Tibial artery (tissue), 4 donors: ENCODE results near the gene PCOLCE2.

Source experiments
- DNase-seq, 2 donors: peaks; one replicate each; pipeline ENCODE4 v3.0.0-alpha.2; 2019
- H3K27ac ChIP-seq, 2 donors: fragments of 200-600 bp; sonication (generic) in 1 of 2; 1 replicate in 1 of 2; 2 replicates in 1 of 2; pipeline ENCODE4 v1.5.1; 2018 to 2019; ENCODE audit warnings: mild to moderate bottlenecking in 1 of 2
- H3K27me3 ChIP-seq, 2 donors: fragments of 200-600 bp; sonication (generic) in 1 of 2; one replicate each; pipeline versions ENCODE4 v1.5.1 to v1.6.0; 2016 to 2019
- H3K36me3 ChIP-seq, 3 donors: fragments of 200-600 bp; sonication (generic) in 2 of 3; one replicate each; pipeline ENCODE4 v1.5.1; 2016 to 2019; ENCODE audit warnings: mild to moderate bottlenecking in 2 of 3
- H3K4me1 ChIP-seq, 4 donors: fragments of 200-600 bp; sonication (generic) in 2 of 4; 1 replicate in 3 of 4; 2 replicates in 1 of 4; pipeline ENCODE4 v1.5.1; 2016 to 2019
- H3K4me3 ChIP-seq, 2 donors: fragments of 200-600 bp; sonication (generic) in 1 of 2; 1 replicate in 1 of 2; 2 replicates in 1 of 2; pipeline ENCODE4 v1.5.1; 2018 to 2019; ENCODE audit warnings: mild to moderate bottlenecking in 2 of 2
- H3K9me3 ChIP-seq, 3 donors: fragments of 200-600 bp; sonication (generic) in 1 of 3; one replicate each; pipeline ENCODE4 v1.5.1; 2016 to 2019
- intact Hi-C: fragments of 100-400 bp; cut with DNase I; formaldehyde crosslinking; loops from one replicate; pipeline ENCODE4 v1.15.0; 2023; ENCODE audit warnings: low total_unique reads
- TF ChIP-seq, protein P1 (sequence below), 2 experiments: fragments of 200-600 bp in 1 of 2; fragments of 450-650 bp in 1 of 2; IDR thresholded peaks; one replicate each; pipeline ENCODE4 v1.5.1; 2017 to 2019; ENCODE audit warnings: antibody characterized with exemption in 2 of 2, mild to moderate bottlenecking in 1 of 2, moderate library complexity in 1 of 2

Gene PCOLCE2

DNA sequence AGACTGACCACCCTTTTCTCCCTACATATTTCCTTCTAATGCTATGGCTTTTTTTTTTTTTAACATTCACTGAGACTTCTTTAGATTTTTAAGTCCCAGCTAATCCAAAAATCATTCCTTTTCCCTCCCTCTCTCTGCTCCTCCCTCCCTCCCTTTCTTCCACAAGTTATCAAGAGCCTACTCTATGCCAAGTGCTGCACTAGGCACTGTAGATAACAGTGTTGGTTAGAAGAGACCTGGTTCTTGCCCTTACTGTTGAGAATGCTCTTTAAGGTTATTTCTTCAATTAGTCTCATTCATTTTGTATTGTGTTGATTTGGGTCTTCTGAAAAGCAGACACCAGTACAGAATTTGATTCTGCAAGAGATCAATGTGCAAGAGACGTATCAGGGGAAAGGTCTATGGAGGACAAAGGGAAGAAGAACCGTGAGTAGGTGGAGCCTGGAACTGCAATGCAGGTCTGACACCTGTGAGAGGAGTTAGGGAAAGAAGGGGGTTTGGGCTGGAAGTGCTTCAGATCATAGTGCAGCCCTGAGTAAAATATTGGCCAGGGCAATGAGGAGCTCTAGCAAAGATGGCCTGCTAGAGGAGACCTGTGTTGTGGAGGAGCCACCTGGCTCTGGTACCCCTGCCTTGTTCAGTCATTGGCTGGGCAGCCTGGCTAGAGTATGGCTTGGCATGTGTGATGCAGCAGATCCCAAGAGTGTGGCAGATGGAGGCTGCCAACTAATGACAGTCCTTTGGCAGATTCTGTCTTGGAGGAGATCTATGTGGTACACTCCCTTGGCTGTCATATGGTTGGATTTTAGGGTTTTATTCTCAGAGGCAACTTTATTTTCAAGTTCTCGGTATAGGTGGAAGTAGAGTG is 9.7 kb upstream of the PCOLCE2 start:
- DNase-seq, result no peak
- TF ChIP-seq, protein P1, sequence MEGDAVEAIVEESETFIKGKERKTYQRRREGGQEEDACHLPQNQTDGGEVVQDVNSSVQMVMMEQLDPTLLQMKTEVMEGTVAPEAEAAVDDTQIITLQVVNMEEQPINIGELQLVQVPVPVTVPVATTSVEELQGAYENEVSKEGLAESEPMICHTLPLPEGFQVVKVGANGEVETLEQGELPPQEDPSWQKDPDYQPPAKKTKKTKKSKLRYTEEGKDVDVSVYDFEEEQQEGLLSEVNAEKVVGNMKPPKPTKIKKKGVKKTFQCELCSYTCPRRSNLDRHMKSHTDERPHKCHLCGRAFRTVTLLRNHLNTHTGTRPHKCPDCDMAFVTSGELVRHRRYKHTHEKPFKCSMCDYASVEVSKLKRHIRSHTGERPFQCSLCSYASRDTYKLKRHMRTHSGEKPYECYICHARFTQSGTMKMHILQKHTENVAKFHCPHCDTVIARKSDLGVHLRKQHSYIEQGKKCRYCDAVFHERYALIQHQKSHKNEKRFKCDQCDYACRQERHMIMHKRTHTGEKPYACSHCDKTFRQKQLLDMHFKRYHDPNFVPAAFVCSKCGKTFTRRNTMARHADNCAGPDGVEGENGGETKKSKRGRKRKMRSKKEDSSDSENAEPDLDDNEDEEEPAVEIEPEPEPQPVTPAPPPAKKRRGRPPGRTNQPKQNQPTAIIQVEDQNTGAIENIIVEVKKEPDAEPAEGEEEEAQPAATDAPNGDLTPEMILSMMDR (IDR thresholded peaks at IDR 0.05), result no peak
- Histone ChIP-seq H3K9me3 (no peaks in the 10 kb centered on the region), H3K27ac (no peak overlapping the region), H3K4me1 (peaks cover 0 to 17% (median 0%) of the 10 kb centered on the region in 4 donors), H3K36me3 (no peaks in the 10 kb centered on the region), H3K27me3 (no peaks in the 10 kb centered on the region), H3K4me3 (no peak overlapping the region)
- intact Hi-C loops, result no loop called here

DNA sequence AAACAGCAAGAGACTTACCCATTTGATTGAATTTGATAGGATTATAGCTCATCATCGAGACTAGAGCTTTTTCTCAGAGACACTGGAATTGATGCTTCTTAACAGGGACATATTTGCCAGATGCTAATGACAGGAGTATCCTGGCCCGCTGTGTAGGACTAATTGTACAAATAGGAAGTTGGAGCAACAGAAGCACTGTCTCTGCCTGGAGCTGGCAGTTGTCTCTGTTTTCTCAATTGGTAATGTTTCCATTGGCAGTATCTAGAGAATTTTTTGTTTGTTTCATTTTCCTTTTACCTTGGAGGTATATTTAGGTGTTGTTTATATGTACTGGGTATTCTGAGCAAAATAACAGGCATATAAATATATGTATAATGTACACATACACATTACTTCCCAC is 8.9 kb upstream of the PCOLCE2 start:
- peaks cover 0 to 16% (median 0%) of the 10 kb centered on the region in 4 donors for H3K4me1 ChIP-seq
- TF ChIP-seq, protein P1 (IDR thresholded peaks at IDR 0.05), result no peak
- H3K9me3 ChIP-seq, result no peaks in the 10 kb centered on the region
- intact Hi-C loops, result no loop called here
- no peak overlapping the region for H3K4me3 ChIP-seq
- no peaks in the 10 kb centered on the region for H3K27me3 ChIP-seq
- no peaks in the 10 kb centered on the region for H3K36me3 ChIP-seq
- no peak overlapping the region for H3K27ac ChIP-seq
- DNase-seq, result peak in 1 of 2 donors; percentile 46

DNA sequence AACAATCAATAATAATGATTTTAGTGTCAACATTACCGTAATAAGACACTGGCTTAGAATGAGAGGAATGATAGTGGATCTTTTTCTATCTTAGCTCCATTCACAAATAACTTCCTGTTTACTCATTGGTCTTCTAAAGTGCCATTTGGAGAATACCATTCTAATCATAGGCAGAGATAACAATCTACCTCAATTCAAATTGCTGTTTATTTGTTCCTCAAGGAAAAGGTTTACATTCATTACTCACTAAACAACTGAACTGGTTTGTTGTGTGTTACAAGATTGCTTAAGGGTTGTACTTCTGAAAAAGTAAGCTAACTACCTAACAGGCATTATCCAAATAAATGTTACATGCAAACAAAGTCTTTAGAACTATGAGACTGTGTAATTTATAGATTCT is 8.1 kb upstream of the PCOLCE2 start:
- H3K36me3 ChIP-seq, result no peaks in the 10 kb centered on the region
- H3K27ac ChIP-seq, result no peak overlapping the region
- peaks cover 0 to 8% (median 0%) of the 10 kb centered on the region in 4 donors for H3K4me1 ChIP-seq
- TF ChIP-seq, protein P1 (IDR thresholded peaks at IDR 0.05), result no peak
- intact Hi-C loops, result no loop called here
- H3K4me3 ChIP-seq, result no peak overlapping the region
- H3K9me3 ChIP-seq, result no peaks in the 10 kb centered on the region
- no peak for DNase-seq
- H3K27me3 ChIP-seq, result no peaks in the 10 kb centered on the region

DNA sequence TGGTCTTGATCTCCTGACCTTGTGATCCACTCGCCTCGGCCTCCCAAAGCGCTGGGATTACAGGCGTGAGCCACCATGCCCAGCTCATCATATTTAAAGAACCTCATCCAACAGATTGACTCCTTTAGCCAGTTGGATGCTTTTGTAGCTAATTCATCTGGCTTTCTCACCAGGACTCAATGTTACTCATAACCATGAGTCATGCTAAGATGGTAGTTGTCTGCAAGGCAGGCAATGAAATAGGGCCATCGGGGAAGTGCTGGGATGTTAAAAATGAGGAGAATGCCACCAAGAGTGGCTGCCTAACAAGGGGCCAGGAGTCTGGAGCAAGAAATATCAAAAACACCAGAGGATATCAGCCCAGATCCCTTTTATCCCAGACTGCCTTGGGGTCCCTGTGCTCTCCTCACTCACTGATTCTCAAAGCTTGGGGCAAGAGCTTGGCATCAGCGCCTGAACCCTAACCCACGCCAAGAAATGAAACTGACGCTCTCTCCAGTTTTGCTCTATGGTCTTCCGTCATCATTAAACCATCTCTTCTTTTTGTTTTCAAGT is 7.4 kb upstream of the PCOLCE2 start:
- Histone ChIP-seq H3K9me3 (no peaks in the 10 kb centered on the region), H3K36me3 (no peaks in the 10 kb centered on the region), H3K27me3 (no peaks in the 10 kb centered on the region), H3K4me3 (no peak overlapping the region), H3K4me1 (peaks cover 0 to 8% (median 0%) of the 10 kb centered on the region in 4 donors), H3K27ac (no peak overlapping the region)
- TF ChIP-seq, protein P1 (IDR thresholded peaks at IDR 0.05), result no peak
- DNase-seq, result no peak
- intact Hi-C loops, result no loop called here

DNA sequence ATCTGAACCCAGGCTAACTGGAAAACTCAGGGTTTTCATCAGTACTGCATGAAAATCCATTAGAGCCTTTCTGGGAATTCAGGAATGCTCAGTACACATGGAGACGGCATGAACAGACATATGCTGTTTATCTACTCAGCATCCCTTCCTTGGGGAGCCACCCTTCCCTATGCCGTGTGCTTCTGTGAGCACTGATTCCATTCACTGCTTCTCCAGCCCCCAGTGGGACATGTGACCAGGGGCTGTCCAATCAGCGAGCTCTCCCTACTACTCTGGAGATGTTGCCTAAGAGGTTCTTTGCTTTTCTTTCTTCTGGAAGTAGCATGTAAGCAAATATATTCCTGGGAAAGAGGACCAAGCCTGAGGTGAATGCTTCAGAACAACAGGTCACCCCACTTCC is 5.6 kb upstream of the PCOLCE2 start:
- H3K4me3 ChIP-seq, result no peak overlapping the region
- no peaks in the 10 kb centered on the region for H3K27me3 ChIP-seq
- H3K27ac ChIP-seq, result no peak overlapping the region
- H3K4me1 ChIP-seq, result peaks cover 0 to 8% (median 0%) of the 10 kb centered on the region in 4 donors
- no peak for DNase-seq
- no peaks in the 10 kb centered on the region for H3K36me3 ChIP-seq
- intact Hi-C loops, result no loop called here
- TF ChIP-seq, protein P1 (IDR thresholded peaks at IDR 0.05), result no peak
- H3K9me3 ChIP-seq, result no peaks in the 10 kb centered on the region
